ENCODE results near the gene FILIP1. TPM values are rescaled to one million over a fixed set of nuclear protein-coding genes. Genes with fewer than 3 reads are reported as not detected.
"Not testable (repeated sequence)": the region's sequence is repeated elsewhere in the genome, so short reads cannot be mapped to it uniquely, and the experiment has no call there.

The FILIP1 gene
- total RNA-seq, 1 donor from 2014 or later: 3.2 TPM

GRCh38 chr6:75412969-75413662 is 80.5 kb downstream of the FILIP1 start:
- no peak for DNase-seq (ENCODE audit: extremely low spot score in 2 of 2)
- Histone ChIP-seq H3K9me3 (no peaks in the 10 kb centered on the region), H3K36me3 (no peaks in the 10 kb centered on the region), H3K4me3 (no peak overlapping the region), H3K27ac (no peak overlapping the region), H3K4me1 (no peaks in the 10 kb centered on the region), H3K27me3 (no peaks in the 10 kb centered on the region)
- TF ChIP-seq POLR2AphosphoS5 (IDR thresholded peaks at IDR 0.05; ENCODE audit: insufficient read depth in 1 of 2, low read depth in 1 of 2) (no peak), POLR2A (IDR thresholded peaks at IDR 0.05) (no peak), CTCF (IDR thresholded peaks at IDR 0.05) (no peak)
- intact Hi-C loops (cut with DNase I): no loop called here

GRCh38 chr6:75410564-75410963 is 83.0 kb downstream of the FILIP1 start:
- not testable (repeated sequence) for H3K27ac ChIP-seq, H3K4me1 ChIP-seq

GRCh38 chr6:75409928-75410327 is 83.7 kb downstream of the FILIP1 start:
- H3K27me3 ChIP-seq: no peaks in the 10 kb centered on the region

More at GRCh38 chr6:75410564-75410963, 83.0 kb downstream of the FILIP1 start:
- DNase-seq (ENCODE audit: extremely low spot score in 2 of 2); H3K4me3 ChIP-seq; H3K9me3 ChIP-seq; H3K27me3 ChIP-seq; H3K36me3 ChIP-seq; intact Hi-C loops (cut with DNase I): not testable (repeated sequence)

GRCh38 chr6:75409286-75409685 is 84.3 kb downstream of the FILIP1 start:
- intact Hi-C loops (cut with DNase I): no loop called here
- Histone ChIP-seq H3K27me3 (no peaks in the 10 kb centered on the region), H3K27ac (no peak overlapping the region), H3K9me3 (no peaks in the 10 kb centered on the region), H3K4me1 (no peaks in the 10 kb centered on the region), H3K4me3 (no peak overlapping the region), H3K36me3 (no peaks in the 10 kb centered on the region)
- no peak for TF ChIP-seq POLR2A (IDR thresholded peaks at IDR 0.05)
- TF ChIP-seq CTCF (IDR thresholded peaks at IDR 0.05): no peak
- TF ChIP-seq POLR2AphosphoS5 (IDR thresholded peaks at IDR 0.05; ENCODE audit: insufficient read depth in 1 of 2, low read depth in 1 of 2): no peak
- no peak for DNase-seq (ENCODE audit: extremely low spot score in 2 of 2)

More at GRCh38 chr6:75409928-75410327, 83.7 kb downstream of the FILIP1 start:
- no peaks in the 10 kb centered on the region for H3K36me3 ChIP-seq
- no peak overlapping the region for H3K4me3 ChIP-seq
- TF ChIP-seq POLR2AphosphoS5 (IDR thresholded peaks at IDR 0.05; ENCODE audit: insufficient read depth in 1 of 2, low read depth in 1 of 2): no peak
- no peak for TF ChIP-seq POLR2A (IDR thresholded peaks at IDR 0.05)
- no peak for TF ChIP-seq CTCF (IDR thresholded peaks at IDR 0.05)
- no peak overlapping the region for H3K27ac ChIP-seq
- no peaks in the 10 kb centered on the region for H3K9me3 ChIP-seq
- H3K4me1 ChIP-seq: no peaks in the 10 kb centered on the region
- no peak for DNase-seq (ENCODE audit: extremely low spot score in 2 of 2)
- intact Hi-C loops (cut with DNase I): no loop called here

- DNase-seq (ENCODE audit: extremely low spot score in 2 of 2): no peak
- Histone ChIP-seq H3K27ac (no peak overlapping the region), H3K9me3 (no peaks in the 10 kb centered on the region), H3K4me3 (no peak overlapping the region), H3K36me3 (no peaks in the 10 kb centered on the region), H3K27me3 (no peaks in the 10 kb centered on the region), H3K4me1 (no peaks in the 10 kb centered on the region)
- intact Hi-C loops (cut with DNase I): no loop called here
- TF ChIP-seq POLR2AphosphoS5 (IDR thresholded peaks at IDR 0.05; ENCODE audit: insufficient read depth in 1 of 2, low read depth in 1 of 2) (no peak), POLR2A (IDR thresholded peaks at IDR 0.05) (no peak), CTCF (IDR thresholded peaks at IDR 0.05) (no peak)
Observed at GRCh38 chr6:75403563-75404080, 90.0 kb downstream of the FILIP1 start.
